Ascending aorta (tissue), 2 donors: ENCODE data around the gene GABBR2. TPM values are rescaled to one million over a fixed set of nuclear protein-coding genes. Genes with fewer than 3 reads are reported as not detected.

ENCODE experiments used
- DNase-seq, 2 donors: peaks; one replicate each; pipeline ENCODE4 v3.0.0-alpha.2; 2019; ENCODE audit warnings: low spot score in 2 of 2
- H3K27ac ChIP-seq, 2 donors: fragments of 200-600 bp; sonication (generic); one replicate each; pipeline ENCODE4 v1.5.1; 2016 to 2017; ENCODE audit warnings: mild to moderate bottlenecking in 1 of 2
- H3K27me3 ChIP-seq: fragments of 200-600 bp; sonication (generic); one replicate; pipeline ENCODE4 v1.5.1; 2017
- H3K36me3 ChIP-seq, 2 donors: fragments of 200-600 bp; sonication (generic); one replicate each; pipeline ENCODE4 v1.5.1; 2016
- H3K4me1 ChIP-seq, 2 donors: fragments of 200-600 bp; sonication (generic); one replicate each; pipeline ENCODE4 v1.5.1; 2016 to 2017; ENCODE audit warnings: mild to moderate bottlenecking in 1 of 2
- H3K4me3 ChIP-seq, 2 donors: fragments of 200-600 bp; sonication (generic); one replicate each; pipeline ENCODE4 v1.5.1; 2016 to 2017; ENCODE audit warnings: mild to moderate bottlenecking in 1 of 2
- H3K9me3 ChIP-seq, 2 donors: fragments of 200-600 bp; sonication (generic); one replicate each; pipeline ENCODE4 v1.5.1; 2016
- intact Hi-C: fragments of 100-400 bp; cut with DNase I; formaldehyde crosslinking; loops from one replicate; pipeline ENCODE4 v1.15.1; 2023
- total RNA-seq: library from RNA; depleted of rRNA; stranded (reverse); fragments of >200 nt; gene quantifications from one replicate; pipeline ENCODE4 v1.1.0, GENCODE V29; 2016
- TF ChIP-seq, protein P1 (sequence below), 3 experiments: fragments of 200-600 bp in 2 of 3; fragments of 450-650 bp in 1 of 3; sonication (generic) in 2 of 3; IDR thresholded peaks; one replicate each; pipeline ENCODE4 v1.5.1; 2016 to 2019; ENCODE audit warnings: antibody characterized with exemption in 3 of 3, mild to moderate bottlenecking in 1 of 3, moderate library complexity in 1 of 3

GABBR2 gene
- total RNA-seq, 1 donor from 2014 or later, result not detected

DNA sequence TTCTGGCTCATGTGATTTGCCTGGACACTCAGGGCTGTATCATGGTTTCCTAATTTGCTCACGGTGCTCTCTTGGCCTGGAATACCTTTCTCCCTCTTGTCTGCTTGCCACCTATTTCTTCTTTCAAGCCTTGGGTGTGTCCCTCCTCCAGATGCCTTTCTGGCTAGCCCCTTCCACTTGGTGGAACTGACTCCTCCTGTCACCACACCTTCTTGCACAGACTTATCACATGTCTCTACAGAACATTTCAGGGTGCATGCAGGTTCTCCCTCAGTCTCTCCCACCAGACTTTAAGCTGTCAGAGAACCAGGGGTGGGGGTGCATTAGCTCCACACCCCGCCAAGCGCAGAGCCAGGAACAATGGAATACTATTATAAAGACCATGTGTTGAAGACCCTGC lies 455.2 kb downstream of the GABBR2 start:
- Histone ChIP-seq H3K27me3 (no peaks in the 10 kb centered on the region), H3K27ac (no peak overlapping the region), H3K36me3 (no peaks in the 10 kb centered on the region), H3K9me3 (no peaks in the 10 kb centered on the region), H3K4me1 (peaks cover 0 to 15% of the 10 kb centered on the region in 2 donors), H3K4me3 (no peak overlapping the region)
- TF ChIP-seq, protein P1, sequence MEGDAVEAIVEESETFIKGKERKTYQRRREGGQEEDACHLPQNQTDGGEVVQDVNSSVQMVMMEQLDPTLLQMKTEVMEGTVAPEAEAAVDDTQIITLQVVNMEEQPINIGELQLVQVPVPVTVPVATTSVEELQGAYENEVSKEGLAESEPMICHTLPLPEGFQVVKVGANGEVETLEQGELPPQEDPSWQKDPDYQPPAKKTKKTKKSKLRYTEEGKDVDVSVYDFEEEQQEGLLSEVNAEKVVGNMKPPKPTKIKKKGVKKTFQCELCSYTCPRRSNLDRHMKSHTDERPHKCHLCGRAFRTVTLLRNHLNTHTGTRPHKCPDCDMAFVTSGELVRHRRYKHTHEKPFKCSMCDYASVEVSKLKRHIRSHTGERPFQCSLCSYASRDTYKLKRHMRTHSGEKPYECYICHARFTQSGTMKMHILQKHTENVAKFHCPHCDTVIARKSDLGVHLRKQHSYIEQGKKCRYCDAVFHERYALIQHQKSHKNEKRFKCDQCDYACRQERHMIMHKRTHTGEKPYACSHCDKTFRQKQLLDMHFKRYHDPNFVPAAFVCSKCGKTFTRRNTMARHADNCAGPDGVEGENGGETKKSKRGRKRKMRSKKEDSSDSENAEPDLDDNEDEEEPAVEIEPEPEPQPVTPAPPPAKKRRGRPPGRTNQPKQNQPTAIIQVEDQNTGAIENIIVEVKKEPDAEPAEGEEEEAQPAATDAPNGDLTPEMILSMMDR (IDR thresholded peaks at IDR 0.05), result no peak
- intact Hi-C loops, result no loop called here
- DNase-seq, result no peak

DNA sequence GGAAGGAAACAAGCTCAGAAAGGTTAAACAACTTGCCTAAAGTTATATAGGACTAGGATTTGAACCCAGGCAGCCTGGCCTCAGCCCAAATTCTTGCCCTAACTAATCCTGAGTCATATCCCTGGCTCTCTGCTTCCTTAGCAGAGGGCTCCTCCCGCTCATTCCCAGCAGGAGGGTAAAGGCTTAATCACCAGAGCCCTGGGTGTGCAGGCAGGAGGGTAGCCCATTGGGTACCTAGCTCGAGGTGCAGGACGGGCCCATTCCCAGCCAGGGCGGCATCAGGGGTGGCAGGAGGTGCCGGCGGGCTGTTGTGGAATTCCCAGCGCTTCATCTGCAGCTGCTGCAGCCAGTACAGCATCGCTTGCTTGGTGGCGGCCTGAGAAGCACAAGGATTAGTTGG lies 457.2 kb downstream of the GABBR2 start:
- Histone ChIP-seq H3K36me3 (no peaks in the 10 kb centered on the region), H3K9me3 (no peaks in the 10 kb centered on the region), H3K27me3 (no peaks in the 10 kb centered on the region), H3K4me3 (no peak overlapping the region), H3K4me1 (peaks cover 0 to 11% of the 10 kb centered on the region in 2 donors), H3K27ac (no peak overlapping the region)
- TF ChIP-seq, protein P1 (IDR thresholded peaks at IDR 0.05), result no peak
- no peak for DNase-seq
- intact Hi-C loops, result no loop called here

DNA sequence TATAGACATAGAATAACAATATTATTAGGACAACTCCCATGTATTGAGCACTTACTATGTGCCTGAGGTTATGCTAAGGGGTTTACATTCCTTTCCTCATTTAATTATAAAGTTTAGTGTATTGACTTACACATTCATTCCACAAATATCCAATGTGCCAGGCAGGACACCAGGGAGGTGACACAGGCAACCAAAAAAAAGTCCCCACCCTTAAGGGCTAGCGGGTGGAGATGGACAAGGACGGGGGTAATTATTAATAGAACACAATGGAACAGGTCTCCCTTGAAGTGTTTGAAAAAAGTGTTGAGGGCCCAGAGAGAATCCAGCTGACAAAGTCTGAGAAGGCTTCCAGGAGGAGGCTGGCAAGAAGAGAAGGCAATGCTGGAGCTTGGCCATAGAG lies 459.0 kb downstream of the GABBR2 start:
- Histone ChIP-seq H3K4me1 (peaks cover 0 to 9% of the 10 kb centered on the region in 2 donors), H3K27me3 (no peaks in the 10 kb centered on the region), H3K27ac (no peak overlapping the region), H3K4me3 (no peak overlapping the region), H3K9me3 (no peaks in the 10 kb centered on the region), H3K36me3 (no peaks in the 10 kb centered on the region)
- TF ChIP-seq, protein P1 (IDR thresholded peaks at IDR 0.05), result no peak
- no peak for DNase-seq
- intact Hi-C loops, result no loop called here

DNA sequence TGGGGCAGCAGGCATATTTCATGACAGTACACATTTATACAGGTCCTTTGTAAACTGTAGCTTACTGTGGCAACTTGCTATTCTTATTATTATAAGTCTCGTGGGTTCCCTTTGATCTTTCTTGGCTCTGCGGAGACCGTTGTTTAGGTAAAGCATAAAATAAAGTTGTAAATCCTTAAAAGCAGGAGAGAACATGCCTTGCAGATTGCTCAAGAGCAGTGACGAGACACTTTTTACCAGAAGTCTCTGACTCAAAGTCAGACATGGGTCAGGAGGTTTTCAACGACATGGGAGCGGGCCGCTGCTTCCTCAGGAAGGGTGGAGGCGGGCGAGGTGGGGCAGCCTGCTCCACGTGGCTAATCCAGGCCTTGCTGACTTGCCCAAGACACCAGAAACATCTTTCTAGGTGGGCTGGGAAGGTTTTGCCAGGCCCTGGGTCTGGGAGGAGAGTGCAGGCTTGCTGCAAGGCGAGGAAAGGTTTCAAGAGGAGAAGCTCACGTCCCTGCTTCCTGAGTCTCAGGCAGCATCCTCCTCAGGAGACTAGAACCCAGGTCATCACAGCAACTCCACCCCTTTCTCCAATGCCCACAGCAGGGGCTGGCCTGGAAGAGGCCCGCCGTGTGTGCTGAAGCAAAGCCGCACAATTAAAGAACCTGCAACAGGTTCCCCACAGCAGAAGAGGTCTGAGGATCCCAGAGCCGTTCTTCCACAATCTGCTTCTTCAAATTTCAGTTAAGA lies 459.8 kb downstream of the GABBR2 start:
- peak; percentile 57 to 77 for DNase-seq
- TF ChIP-seq, protein P1 (IDR thresholded peaks at IDR 0.05), result no peak
- intact Hi-C loops, result no loop called here

DNA sequence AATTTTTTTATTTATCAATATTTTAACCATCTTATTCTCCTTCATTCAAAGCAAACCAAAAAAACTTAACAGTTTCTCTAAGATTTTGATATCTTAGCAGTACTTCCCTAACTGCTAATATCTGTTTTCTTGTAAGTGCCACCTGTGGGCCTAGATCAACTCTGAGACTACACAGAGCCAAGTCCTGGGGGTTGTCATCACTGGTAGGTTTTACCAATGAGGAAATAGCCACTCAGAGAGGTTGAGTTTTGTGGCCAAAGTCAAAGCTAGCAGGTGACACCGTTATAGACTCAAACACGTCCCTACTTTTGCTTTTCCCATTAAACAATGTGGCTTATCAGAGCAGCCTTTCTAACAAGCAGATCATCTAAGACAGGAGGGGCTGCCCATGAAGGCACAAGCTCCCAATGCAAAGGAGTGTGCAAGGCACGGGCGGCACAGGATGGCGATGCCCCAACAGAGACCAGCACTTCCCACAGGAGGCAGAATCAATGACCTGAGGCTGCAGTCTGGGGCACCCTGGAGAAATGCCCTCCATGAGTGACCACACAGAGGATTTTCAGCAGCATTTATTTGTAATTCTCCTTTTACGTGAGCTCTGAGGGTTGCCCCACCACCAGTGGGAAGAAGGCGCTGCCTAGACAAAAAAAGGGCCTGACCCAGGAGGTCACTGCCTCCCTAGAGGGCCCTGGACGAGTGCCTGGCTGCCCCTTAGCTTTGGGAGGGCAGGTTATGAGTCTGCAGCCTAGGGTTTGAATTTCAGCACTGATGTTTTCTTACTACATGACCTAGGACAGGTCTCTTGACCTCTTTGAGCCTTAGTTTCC lies 460.7 kb downstream of the GABBR2 start:
- peaks cover 3 to 9% of the 10 kb centered on the region in 2 donors for H3K36me3 ChIP-seq

More for the DNA sequence above, 459.8 kb downstream of the GABBR2 start:
- Histone ChIP-seq H3K4me1 (peaks cover 0 to 3% of the 10 kb centered on the region in 2 donors), H3K9me3 (no peaks in the 10 kb centered on the region), H3K36me3 (peaks cover 0 to under 1% of the 10 kb centered on the region in 2 donors), H3K4me3 (no peak overlapping the region), H3K27ac (peak overlapping the region; percentile 23 to 65), H3K27me3 (no peaks in the 10 kb centered on the region)

More for the DNA sequence above, 460.7 kb downstream of the GABBR2 start:
- Histone ChIP-seq H3K9me3 (no peaks in the 10 kb centered on the region), H3K27me3 (no peaks in the 10 kb centered on the region), H3K27ac (peak overlapping the region; percentile 23 to 65), H3K4me3 (no peak overlapping the region), H3K4me1 (no peaks in the 10 kb centered on the region)
- no peak for DNase-seq
- TF ChIP-seq, protein P1 (IDR thresholded peaks at IDR 0.05), result no peak
- intact Hi-C loops, result no loop called here
